ENCODE measurements around the gene SIVA1.

Gene SIVA1, protein sequence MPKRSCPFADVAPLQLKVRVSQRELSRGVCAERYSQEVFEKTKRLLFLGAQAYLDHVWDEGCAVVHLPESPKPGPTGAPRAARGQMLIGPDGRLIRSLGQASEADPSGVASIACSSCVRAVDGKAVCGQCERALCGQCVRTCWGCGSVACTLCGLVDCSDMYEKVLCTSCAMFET

DNA sequence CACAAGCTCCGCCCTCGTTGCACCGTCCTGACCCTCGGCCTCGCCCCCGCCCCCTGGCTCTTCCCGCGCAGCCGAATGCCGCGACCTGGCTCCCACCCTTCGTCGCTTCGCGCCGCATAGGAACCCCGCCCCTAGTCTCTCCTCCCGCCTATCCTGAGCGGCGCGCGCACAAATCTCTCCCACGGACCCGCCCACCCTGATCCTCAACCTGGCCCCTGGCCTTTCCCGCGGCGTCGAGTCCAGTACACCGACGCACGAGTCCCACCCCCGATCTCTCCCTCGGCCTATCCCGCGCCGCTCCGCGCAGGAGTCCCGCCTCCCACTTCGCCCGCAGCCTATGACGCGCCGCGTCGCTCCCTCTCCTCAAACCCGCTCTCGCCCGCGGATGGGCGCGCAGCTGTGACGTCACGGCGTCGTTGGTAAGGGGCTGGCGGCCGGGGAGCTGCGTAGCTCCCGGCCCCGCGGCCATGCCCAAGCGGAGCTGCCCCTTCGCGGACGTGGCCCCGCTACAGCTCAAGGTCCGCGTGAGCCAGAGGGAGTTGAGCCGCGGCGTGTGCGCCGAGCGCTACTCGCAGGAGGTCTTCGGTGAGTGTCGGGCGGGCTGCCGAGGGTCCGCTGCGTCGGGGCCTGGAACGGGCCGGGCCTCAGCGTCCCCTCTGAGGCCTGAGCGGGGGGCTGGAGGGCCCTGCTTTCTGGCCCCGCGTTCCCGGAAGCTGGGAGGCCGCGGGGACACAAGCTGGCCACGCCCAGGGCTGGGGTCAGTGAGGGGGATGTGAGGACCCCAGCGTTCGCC, at the start of gene SIVA1:
Gene SIVA1 (plus strand): TSS at position 413 of the 793 bp plus-strand sequence. CDS start 55 bp downstream, at position 468.
- peak; percentile 98 to 100 (median 100) for DNase-seq
- intact Hi-C loops (cut with DNase I): no loop called here

DNA sequence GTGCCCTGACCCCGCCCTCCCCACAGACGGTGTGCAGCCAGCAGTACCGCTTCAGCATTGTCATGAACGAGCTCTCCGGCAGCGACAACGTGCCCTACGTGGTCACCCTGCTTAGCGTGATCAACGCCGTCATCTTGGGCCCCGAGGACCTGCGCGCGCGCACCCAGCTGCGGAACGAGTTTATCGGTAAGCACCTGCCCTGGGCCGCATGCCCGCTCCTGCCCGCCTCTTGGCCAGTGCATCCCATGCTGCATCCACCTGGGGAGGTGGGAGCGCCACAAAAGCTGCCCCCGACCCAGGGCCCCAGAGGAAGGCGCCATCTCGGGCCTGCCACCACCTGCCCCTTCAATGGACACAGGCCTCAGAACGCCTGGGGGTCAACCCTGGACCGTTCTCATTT, 49.7 kb upstream of the SIVA1 start:
- DNase-seq: no peak
- intact Hi-C loops (cut with DNase I): no loop called here

DNA sequence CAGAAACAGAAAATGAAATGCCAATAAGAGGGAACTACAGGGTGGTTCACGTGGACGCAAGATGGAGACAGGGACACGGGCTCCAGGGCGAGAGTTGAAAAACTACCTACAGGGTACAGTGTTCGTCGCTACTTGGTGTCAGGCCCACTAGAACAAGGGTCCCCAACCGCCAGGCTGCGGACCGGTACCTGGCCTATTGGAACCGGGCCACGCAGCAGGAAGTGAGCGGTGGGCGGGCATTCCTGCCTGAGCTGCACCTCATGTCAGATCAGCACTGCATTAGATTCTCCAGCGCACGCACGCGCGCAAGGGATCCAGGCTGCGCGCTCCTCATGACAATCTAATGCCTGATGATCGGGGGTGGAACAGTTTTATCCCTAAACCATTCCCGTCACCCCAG, 48.7 kb upstream of the SIVA1 start:
- intact Hi-C loops (cut with DNase I): no loop called here

DNA sequence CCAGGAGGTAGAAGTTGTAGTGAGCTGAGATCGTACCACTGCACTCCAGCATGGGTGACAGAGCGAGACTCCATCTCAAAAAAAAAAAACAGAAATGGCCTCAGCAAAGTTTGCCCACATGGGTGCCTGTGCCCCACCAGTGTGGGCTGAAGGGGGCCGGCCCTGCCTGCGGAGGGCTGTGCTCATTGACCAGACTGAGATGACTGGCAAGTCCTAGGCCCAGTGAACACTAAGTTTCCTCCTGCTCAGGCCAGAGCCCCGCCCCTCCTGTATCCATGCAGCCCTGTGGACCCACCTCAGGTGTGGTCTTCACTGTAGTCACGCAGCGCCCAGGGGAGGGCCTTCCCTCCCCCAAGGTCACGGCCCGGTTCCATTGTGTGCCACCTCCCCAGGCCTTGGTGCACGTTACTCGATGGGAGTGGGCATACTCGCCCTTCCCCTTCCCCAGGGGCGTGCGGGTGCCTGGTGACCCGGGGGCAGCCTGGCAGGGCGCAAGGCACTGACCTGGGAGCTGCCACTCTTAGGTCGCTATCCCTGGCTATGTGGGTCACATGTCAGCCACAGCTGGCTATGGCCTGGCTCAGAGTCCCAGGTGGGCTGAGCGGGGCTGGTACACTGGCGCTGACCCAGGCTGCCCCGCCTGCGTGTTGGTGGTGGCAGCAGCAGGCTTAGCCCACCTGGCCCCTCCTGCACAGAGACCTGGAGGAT, 47.5 kb upstream of the SIVA1 start:
- intact Hi-C loops (cut with DNase I): no loop called here

More for the DNA sequence above, 48.7 kb upstream of the SIVA1 start:
- no peak for DNase-seq

DNA sequence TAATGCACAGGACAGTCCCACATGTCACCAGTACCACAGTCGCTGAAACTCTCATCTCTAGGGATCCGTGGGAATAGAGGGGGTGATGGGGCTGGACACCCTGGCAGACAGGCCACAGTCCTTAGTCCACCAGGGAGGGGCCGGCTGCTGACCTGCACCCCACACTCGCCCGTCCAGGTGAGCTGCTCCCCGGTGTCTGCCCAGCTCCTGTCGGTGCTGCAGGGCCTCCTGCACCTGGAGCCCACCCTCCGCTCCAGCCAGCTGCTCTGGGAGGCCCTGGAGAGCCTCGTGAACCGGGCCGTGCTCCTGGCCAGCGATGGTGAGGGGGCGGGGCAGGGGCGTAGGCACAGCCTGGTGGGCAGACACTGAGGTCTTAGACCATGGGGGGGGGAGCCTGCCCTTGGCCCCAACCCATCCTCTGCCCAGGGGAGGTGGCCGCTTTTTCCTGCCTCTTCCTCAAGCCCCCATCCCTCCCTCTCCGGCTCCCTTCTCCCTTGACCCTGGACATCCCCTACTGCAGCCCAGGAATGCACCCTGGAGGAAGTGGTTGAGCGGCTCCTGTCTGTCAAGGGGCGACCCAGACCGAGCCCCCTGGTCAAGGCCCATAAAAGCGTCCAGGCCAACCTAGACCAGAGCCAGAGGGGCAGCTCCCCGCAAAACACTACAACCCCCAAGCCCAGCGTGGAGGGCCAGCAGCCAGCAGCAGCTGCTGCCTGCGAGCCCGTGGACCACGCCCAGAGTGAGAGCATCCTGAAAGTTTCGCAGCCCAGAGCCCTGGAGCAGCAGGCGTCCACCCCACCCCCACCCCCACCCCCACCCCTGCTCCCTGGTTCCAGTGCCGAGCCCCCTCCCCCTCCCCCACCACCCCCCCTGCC, 46.0 kb upstream of the SIVA1 start:
- intact Hi-C loops (cut with DNase I): no loop called here

More for the DNA sequence above, 47.5 kb upstream of the SIVA1 start:
- DNase-seq: no peak

DNA sequence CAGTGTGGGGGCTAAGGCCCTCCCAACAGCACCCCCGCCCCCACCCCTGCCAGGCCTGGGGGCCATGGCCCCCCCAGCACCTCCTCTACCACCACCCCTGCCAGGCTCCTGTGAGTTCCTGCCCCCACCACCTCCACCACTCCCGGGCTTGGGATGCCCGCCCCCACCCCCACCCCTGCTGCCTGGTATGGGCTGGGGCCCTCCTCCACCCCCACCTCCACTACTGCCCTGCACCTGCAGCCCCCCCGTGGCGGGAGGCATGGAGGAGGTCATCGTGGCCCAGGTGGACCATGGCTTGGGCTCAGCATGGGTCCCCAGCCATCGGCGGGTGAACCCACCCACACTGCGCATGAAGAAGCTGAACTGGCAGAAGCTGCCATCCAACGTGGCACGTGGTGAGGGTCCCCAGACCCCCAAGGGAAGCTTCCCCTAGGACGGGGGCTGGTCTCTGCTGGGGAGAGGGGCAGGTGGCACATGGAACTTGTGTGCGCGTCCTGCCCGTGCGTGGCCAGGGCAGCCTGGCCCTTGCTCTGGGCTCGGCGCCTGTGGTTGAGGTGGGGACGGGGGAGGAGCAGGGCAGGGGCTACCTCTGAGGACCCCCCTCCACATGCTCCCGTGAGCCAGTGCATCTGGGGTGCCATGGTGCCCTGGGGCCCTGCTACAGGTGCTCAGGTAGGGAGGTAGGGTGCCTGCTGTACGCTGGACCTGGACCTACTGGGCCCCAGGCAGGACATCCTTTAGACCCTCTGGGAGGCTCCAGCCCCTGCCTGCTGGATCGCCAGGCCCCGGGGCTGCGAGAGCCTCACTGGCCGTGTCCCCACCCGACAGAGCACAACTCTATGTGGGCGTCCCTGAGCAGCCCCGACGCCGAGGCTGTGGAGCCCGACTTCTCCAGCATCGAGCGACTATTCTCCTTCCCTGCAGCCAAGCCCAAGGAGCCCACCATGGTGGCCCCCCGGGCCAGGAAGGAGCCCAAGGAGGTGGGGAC, 45.0 kb upstream of the SIVA1 start:
- intact Hi-C loops (cut with DNase I): loop anchor here (2.0 kb wide), 1 partner anchor 57 kb away; no protein-coding TSS in a partner anchor
- DNase-seq: no peak

More for the DNA sequence above, 46.0 kb upstream of the SIVA1 start:
- no peak for DNase-seq

DNA sequence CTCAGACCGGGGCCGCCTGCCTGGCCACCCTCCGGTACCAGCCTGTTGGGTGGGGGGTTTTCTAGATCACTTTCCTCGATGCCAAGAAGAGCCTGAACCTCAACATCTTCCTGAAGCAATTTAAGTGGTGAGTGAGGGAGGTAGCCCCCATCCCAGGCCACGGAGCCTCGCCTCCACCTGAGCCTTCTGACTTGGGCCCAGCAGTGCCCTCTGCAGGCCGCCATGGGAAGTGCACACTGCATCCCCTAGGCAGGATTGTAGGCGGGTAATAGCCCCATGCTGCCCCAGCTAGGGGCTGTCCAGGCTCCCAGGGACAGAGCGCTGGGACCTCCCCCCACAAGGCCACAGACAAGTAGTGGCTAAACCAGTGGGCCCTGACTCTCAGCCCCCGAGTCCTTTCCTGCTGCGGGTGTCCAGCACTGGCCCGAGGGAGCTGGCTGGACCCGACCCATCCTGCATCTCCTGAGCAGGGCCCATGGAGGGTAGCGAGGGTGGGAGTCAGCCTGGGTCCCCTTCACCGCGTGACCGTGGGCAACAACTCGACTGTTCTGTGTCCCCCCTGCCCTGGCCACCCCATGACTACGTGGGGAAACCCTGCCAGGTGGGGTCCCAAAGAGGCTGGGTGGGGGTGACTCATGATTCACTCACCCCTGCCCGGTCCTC, 44.2 kb upstream of the SIVA1 start:
- DNase-seq: peak in 41 of 42 donors; percentile 57 to 91 (median 79)
- intact Hi-C loops (cut with DNase I): loop anchor here (2.0 kb wide), 1 partner anchor 58 kb away; no protein-coding TSS in a partner anchor

DNA sequence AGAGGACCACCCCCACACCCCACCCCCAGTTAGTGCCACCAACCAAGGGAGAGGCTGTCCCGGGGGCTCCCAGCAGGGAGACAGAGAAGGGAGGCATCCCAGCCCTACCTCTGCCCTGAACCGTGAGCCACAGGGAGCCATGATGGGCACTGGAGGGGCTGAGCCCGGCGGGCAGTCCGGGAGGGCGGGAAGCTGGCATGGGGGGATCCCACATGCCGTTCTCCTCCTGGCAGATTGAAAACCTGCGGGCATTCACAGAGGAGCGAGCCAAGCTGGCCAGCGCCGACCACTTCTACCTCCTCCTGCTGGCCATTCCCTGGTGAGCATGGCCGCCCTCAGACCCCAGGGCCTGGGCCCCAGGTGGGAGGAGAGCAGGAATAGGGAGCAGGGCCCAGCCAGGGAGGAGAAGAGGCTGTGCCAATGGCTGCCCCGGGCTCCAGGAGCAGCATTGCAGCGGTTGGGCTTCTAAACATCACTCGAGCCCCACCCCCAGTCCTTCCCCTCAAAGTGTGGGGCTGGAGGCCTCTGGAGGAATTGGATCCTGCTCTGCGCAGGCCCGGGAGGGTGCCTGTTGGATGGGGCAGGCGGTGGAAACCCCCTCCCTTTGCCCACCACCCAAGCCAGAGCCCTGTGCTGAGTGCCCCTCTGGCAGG, 43.4 kb upstream of the SIVA1 start:
- intact Hi-C loops (cut with DNase I): loop anchor here (2.0 kb wide), 1 partner anchor 59 kb away; no protein-coding TSS in a partner anchor
- DNase-seq: no peak

DNA sequence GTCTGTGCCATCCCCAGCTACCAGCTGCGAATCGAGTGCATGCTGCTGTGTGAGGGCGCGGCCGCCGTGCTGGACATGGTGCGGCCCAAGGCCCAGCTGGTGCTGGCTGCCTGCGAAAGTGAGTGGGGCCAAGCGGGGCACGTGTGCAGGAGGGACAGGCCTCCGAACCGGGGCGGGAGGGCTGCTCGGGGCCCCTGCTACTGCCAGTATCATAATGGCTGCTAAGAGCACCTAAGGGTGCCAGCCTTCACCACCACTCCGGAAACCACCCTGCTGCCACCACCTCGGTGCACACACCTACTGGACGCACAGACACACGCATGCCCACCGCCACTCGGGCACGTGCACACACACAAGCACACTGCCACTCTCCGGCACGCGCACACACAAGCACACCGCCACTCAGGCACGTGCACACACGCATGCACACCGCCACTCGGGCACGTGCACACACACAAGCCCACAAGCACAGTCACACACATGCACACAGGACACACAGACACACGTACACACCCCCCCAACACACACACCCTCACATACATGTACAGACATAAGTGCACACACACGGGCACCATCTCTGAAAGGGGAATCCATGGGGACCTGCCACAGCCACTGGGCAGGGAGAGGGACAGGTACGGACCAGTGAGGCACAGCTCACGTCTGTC, 42.7 kb upstream of the SIVA1 start:
- no peak for DNase-seq
- intact Hi-C loops (cut with DNase I): no loop called here

DNA sequence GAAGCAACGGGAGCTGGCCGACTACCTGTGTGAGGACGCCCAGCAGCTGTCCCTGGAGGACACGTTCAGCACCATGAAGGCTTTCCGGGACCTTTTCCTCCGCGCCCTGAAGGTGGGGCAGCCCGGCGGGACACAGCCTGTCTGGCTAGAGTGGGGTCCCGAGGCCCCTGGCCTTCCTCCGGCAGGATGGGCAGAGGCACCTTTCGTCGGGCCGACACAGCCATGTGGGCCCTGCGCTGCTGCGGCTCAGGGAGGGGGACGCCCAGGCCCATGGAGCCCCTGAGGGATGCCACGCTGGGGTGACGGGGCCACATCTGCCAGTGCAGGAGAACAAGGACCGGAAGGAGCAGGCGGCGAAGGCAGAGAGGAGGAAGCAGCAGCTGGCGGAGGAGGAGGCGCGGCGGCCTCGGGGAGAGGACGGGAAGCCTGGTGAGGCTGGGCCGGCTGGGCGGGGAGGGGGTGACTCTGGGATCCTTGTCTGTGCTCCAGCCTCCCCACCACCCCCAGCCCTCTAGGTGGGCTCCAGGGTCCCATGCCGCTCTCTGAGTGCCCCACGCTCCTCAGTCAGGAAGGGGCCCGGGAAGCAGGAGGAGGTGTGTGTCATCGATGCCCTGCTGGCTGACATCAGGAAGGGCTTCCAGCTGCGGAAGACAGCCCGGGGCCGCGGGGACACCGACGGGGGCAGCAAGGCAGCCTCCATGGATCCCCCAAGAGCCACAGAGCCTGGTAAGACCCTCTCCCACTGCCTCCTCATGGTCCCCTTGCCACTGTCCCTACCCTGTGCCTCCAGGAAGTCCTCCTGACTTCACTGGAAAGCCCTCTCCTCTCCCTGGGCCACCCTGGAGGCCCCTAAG, 39.8 kb upstream of the SIVA1 start:
- intact Hi-C loops (cut with DNase I): no loop called here

DNA sequence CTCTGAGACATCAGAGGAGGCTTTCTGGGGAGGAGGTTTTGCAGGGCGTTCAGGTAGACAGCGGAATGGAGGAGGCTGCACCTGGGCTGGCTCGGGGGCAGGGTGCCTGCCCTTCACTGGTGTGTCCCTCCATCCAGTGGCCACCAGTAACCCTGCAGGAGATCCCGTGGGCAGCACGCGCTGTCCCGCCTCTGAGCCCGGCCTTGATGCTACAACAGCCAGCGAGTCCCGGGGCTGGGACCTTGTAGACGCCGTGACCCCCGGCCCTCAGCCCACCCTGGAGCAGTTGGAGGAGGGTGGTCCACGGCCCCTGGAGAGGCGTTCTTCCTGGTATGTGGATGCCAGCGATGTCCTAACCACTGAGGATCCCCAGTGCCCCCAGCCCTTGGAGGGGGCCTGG, 38.9 kb upstream of the SIVA1 start:
- intact Hi-C loops (cut with DNase I): no loop called here
- DNase-seq: no peak

More for the DNA sequence above, 39.8 kb upstream of the SIVA1 start:
- peak in 5 of 42 donors; percentile 56 to 67 (median 65) for DNase-seq

DNA sequence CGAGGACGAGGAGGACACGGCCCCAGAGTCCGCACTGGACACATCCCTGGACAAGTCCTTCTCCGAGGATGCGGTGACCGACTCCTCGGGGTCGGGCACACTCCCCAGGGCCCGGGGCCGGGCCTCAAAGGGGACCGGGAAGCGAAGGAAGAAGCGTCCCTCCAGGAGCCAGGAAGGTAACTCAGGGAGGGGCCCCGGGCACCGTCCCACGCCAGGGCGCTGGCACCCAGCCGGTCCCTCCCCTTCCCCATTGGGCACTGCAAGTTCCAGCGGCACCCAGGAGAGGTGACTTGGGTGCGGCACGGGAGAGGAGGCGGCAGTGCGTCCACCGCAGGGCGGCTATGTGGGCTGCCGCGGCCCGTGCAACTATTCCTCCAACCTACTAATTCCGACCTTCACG, 38.3 kb upstream of the SIVA1 start:
- DNase-seq: no peak
- intact Hi-C loops (cut with DNase I): no loop called here

DNA sequence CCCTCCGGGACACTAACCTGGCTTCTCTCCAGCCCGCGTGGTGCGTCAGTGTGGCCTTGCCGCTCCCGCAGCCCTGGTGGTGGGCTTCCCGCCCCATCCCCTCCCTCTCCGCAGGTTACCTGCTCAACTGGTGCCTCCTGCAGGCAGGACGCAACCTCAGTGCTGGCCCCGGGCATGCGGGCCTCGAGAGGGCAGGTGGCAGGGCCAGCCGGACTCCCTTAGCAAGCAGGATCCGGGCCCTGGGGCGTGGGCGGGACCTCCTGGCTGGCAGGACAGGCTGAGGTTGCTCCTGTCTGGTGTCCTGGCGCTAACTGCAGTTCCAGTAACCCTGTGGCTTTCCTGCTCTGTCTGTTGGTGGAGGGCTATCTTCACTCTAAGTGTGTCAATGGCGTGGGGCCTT, 37.5 kb upstream of the SIVA1 start:
- DNase-seq: no peak
- intact Hi-C loops (cut with DNase I): no loop called here

DNA sequence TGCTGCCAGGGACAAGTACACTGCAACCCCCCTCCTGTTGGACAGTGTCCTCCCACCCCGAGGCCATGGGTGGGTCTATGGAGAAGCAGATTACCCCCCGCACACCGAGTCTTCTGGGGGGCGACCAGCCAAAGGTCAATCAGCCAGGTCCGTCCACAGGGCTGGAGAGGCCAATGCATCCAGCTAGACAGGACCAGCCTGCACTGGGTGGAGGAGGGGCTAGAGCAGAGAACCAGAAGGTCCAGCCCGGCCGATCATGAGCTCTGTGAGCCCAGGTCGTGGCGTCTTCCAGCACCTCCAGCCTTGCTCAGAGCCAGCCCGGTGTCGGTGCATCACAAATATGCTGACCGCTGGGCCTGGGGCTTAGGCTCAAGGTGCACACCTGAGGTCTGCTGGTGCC, 37.1 kb upstream of the SIVA1 start:
- DNase-seq: no peak
- intact Hi-C loops (cut with DNase I): no loop called here

DNA sequence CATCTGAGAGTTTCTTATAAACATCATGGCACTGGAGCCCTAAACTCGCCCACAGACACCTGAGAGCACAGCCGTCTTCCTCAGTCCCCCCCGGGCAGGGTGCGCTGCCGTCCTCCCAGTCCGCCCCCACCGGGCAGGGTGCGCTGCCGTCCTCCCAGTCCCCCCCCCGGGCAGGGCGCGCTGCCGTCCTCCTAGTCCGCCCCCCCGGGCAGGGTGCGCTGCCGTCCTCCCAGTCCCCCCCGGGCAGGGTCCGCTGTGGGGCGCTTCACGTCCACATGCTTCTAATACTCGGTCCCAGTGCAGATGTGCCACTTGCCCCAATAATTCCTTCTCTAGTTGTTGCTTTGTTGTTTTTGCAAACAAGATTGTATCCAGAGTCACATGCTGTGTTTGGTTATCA, 35.8 kb upstream of the SIVA1 start:
- intact Hi-C loops (cut with DNase I): no loop called here
- DNase-seq: no peak
